Non-pigmented ciliary epithelial cell (primary cell): ENCODE results near the gene CYB561D2.
A peak's percentile ranks its signal among the peaks of the same experiment; 100 is the strongest.

ENCODE experiments used
- DNase-seq: peaks from one replicate; pipeline ENCODE4 v3.0.0-alpha.2; 2010; ENCODE audit warnings: low read depth

Gene CYB561D2

GRCh38 chr3:50341996-50342650 is 8.5 kb upstream of the CYB561D2 start:
- no peak for DNase-seq

- DNase-seq = no peak
Measured at GRCh38 chr3:50342813-50343633, 7.6 kb upstream of the CYB561D2 start.

DNA sequence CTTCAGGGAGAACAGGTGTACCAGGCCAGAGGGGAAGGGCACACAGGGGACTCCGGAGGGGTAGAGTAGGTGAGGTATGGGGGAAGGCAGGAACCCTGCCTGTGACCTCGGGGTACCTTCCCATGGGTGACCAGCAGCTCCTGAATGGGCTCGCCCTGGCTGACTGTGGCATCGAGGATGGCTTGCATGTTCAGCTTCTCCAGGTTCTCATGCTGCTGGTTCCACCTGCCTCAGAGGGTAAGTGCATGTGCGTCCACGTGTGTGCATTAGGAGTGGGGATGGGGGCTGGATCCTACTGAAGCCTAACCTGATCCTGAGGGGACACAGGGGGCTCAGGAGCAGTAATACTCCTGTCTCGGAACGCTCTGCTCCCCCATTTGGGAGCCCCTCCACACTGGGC is 5.7 kb upstream of the CYB561D2 start:
- DNase-seq = no peak

DNA sequence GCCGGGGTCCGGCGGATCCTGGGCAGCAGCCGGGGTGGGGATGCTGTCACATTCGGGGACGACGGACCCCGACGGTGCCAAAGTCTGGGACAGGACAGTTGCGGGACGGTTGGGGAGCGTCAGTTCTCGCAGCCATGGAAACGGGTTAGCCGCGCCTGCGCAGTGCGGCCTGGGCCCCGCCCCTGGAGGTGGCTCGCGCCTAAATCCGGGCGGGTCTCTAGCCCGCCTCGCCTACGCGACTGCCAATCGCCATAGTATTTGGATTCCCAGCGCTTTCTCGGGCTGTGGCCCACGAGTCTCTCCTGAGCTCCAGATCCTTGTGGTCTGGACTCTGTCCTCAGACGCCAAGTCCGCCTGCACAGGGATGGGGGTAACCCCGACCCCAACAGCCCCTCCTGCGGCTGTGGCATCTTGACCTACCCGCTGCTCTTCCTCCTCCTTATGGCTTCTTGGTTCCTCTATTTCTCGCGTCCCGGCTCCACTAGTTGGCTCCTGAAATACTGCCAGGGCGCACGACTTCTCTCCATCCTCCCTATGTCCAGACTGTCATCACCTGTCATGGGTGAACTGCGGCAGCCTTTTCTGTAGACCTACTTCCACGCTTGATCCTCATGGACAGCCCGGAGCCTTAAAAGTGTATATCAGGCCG is 5.0 kb upstream of the CYB561D2 start, which contains the start of gene ZMYND10:
Gene ZMYND10 (minus strand): TSS at position 147 of the 649 bp plus-strand sequence. CDS start 153 bp downstream, outside the sequence.
- DNase-seq = no peak

DNA sequence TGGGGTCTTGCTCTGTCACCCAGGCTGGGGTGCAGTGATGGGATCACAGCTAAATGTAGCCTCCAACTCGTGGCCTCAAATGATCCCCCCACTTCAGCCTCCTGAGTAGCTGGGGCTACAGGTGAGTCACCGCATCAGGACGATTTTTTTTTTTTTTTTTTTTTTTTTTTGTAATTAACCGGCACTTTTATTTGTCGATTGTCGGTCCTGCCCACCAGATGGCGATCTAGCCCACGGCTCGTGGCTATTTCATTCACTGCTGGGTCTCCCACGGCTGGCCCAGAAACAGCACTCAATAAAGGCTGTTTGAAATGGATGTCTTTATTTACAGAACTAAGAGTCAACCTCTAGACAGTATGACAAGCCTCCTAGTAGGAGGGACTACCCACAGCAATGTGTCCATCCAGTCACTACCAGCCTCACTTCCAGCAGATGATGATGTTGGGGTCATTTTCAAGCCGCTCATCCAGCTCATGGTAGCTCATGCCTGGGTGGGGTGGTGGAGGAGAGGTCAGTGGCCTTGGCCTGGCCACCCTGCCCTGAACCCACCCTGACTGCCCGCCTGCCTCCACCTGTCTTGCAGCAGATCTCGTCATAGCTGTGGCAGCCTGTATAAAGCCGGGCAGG is 3.4 kb upstream of the CYB561D2 start:
- no peak for DNase-seq

DNA sequence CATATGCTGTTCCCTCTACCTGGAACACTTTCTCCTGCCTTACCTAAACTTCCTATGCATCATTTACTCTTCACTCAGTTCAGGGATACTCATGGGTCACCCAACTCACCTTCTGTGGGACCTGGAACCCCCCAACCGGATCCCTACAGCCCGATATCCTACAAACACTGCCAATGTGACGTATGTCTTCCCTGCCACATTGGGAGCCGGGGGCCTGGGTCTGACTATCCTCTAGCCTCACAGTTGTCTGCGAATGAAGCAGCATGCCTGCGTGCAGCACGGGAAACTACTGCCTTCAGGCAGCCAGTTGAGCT is 492 bp upstream of the CYB561D2 start:
- DNase-seq = no peak

GRCh38 chr3:50351323-50351697 is 648 bp downstream of the CYB561D2 start:
- no peak for DNase-seq

DNA sequence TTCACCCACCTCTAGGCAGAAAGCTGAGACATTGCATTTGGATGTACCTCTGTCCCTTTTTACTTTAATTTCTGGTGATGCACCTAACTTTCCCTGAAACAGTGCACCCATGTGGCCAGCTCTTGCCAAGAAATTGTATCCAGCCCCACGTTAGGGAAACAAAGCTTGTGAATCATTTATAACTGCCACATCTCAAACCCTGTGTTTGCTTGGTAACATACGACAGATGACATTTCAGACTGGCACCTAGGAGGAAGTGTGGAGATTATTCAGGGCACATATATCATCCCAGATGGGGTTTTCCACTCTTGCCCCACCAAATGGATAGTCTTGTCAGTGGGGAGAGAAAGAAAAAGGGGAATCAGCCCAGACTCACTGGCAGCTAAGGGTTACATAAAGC is 2.1 kb downstream of the CYB561D2 start:
- DNase-seq = no peak

DNA sequence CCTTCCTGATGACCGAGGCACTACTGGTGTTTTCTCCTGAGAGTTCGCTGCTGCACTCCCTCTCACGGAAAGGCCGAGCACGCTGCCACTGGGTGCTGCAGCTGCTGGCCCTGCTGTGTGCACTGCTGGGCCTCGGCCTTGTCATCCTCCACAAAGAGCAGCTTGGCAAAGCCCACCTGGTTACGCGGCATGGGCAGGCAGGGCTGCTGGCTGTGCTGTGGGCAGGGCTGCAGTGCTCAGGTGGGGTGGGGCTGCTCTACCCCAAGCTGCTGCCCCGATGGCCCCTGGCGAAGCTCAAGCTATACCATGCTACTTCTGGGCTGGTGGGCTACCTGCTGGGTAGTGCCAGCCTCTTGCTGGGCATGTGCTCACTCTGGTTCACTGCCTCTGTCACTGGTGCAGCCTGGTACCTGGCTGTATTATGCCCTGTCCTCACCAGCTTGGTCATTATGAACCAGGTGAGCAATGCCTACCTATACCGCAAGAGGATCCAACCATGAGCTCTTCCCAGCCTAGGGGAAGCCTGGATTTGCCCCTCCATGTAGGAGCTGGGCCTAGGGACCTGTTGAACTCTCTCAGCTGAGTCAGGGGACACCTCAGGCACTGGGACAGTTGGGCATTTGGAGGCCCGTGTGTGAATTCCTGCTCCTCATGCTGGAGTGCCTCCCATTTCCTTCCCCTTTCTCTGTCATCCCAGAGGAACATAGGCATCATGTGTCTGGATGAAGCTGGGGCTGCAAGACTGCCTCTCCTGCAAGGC is 2.8 kb downstream of the CYB561D2 start:
- no peak for DNase-seq

DNA sequence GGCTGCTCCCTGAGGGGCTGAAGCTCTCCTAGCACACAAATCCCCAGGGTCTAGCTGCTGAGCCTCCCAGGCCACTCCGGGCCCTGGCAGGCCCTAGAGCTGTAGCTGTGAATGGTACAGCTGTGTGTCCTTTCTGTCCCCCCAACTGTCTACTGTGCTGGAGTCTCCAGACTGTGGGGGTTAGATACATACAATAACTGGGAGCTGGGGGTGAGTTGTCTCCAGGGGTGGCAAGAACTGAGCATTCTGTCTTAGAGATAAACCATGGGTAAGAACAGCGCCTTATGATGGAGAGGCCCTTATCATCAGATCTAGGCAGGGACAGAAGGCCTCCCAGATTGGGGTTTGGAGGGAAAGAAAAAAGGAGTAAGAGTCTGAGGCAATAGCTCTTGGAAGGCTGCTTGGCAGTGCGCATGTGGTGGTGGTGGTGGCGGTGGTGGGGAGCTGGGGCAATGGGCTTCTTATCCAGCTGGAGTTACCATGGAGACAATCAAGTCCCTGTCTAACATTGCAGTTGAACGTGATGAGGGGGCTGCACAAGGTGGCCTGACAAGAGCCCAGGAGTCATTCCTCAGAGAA is 3.6 kb downstream of the CYB561D2 start:
- no peak for DNase-seq

GRCh38 chr3:50354850-50355249 is 4.2 kb downstream of the CYB561D2 start:
- no peak for DNase-seq

- DNase-seq = no peak
Measured at GRCh38 chr3:50355829-50356552, 5.3 kb downstream of the CYB561D2 start.

DNA sequence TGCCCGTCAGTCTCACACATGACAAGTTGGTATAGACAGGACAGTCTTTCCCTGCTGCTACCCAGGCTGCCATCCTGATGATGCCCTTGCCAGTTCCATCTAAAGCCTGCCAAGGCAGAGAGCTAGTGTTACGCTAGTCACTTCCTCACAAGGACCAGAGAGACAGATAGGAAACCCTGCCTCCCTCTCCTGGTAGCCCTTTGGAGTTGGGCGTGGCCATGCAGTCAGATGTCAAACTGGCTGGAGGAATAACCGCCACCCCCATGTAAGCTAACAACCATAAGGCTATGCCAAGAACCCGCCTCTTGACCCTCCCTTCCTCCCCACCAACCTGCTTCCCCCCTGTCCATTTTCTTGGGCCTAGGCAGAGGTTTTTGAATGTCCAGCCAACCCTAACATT is 5.9 kb downstream of the CYB561D2 start:
- DNase-seq = no peak

GRCh38 chr3:50357481-50357880 is 6.8 kb downstream of the CYB561D2 start:
- no peak for DNase-seq

GRCh38 chr3:50358355-50358910 is 7.8 kb downstream of the CYB561D2 start:
- DNase-seq = no peak

DNA sequence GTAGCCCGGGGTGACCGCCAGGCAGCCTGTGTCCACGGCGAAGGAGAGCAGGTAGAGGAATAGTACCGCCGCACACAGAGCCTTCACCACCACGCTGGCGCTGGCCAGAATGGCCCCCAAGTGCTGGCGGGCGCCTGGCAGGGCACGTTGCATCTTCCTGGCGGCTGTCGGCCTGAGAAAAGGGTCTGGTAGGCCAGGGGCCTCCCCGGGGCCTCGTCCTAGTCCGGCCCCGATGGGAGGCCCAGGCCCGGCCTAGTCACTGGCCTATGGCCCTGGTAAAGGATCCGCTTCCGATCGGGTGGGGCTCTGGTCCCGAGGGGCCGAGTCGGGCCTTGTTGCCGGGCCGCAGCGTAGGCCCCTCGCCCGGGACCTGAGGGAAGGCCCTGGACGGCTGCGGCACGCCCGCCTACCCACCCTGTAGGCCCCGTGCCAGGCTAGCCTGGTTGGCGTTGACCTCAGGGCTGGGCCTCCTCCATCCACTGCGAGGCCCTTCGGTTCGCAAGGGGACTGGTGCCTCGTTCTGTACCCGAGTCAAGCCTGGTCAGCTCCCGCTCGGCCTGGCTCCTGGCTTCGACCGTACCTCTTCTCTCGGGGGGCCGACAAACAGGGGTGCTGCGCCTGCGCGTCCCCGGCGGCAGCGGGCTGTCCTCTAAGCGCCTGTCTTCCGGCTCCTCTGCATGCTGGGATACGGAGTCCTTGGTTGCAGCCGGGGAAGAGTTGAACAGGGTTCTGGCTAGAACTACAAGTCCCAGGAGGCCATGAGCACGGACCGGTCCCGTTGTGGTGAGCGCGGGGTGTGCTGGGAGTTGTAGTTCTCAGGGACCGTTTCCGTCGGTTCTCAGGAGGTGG is 8.5 kb downstream of the CYB561D2 start, which contains the start of gene TMEM115:
Gene TMEM115 (minus strand): TSS at position 611 of the 849 bp plus-strand sequence. CDS start 458 bp downstream, at position 153.
- peak; percentile 97 for DNase-seq

DNA sequence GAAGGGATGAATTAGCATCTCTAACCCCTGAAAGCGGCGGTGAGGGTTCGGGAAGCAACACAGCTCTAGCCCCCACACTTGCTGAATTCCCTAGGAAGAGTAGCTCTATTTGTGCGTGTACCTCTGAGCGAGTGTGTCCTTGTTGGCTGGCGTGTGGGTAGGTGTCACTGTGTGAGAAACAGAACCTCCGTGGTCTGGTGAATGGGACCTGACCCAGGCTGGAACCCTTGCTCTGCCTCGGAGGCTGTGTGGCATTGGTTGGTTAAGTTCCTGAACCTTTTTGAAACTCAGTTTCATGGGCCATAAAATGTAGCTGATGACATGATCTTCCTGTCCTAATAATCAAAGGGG is 9.1 kb downstream of the CYB561D2 start:
- DNase-seq = no peak

- no peak for DNase-seq
Measured at GRCh38 chr3:50364573-50365079, 14.0 kb downstream of the CYB561D2 start.

DNA sequence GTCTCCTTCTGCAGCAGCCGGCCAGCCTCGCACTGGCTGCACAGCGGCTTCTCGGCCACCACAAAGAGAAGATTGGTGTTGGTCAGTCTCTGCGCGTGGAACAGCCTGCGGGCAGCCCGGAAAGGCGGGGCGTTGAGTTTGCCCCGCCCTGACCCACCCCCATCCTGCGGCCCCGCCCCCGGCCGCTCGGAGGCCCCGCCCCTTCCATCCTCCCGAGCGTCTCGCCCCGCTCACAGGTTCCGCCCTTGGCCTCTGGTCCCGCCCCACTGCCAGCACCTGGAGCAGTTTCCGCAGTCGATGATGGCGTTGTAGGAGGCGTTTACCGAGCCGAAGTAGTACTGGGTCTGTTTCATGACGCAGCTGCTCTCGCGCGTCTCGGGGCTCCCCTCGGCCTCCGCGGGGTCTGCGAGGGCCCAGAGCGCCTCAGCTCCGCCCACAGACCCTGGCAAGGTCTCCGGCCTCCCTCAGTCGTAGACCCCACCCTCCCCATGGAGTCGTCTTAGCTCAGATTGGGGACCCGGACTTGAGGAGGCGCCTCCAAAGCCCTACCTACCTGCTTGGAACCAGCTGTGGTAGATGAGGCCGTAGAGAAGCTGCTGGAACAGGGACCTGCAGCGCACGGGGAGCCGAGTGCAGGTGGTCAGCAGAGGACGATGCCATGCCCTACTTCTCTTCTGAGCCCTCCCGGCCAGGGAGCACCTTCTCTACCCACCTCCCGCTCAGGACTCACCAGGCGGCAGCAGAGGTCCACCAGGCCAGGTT is 14.6 kb downstream of the CYB561D2 start:
- DNase-seq = no peak
